ENCODE measurements around the gene DGKG.

Gene DGKG

DNA sequence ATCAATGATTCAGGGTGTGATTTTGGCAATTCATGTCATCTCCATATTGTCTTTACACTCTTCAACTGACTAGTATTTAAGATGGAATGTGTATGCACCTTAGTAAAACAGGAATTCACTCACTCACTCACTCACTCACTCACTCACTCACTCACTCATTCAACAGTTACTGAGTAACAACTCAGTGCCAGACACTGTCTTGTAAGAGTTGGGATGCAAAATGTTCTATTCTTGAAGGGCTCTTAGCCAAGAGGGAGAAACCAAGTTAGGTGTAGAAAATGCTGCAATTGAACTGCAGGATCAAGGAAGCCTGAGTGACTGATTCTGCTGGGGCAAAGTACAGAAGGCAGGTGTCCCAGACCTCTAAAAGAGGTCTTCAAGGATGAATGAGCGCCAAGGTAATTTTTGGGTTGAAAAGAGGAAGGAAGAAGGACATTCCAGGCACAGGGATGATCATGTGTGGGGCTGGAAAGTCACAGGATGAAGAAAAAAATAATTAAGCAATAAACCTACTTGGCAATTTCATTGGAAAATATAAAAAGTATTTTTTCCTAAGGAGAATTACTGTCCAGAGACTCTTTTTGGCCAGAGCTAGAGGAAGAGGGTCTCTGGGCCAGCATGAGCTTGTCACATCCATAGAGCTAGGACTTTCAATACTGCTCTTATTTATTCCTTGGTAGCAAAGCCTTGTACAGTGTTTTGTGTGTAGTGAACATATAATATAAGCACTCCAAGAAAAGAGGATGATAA is 194.2 kb downstream of the DGKG start:
- no peak for DNase-seq

DNA sequence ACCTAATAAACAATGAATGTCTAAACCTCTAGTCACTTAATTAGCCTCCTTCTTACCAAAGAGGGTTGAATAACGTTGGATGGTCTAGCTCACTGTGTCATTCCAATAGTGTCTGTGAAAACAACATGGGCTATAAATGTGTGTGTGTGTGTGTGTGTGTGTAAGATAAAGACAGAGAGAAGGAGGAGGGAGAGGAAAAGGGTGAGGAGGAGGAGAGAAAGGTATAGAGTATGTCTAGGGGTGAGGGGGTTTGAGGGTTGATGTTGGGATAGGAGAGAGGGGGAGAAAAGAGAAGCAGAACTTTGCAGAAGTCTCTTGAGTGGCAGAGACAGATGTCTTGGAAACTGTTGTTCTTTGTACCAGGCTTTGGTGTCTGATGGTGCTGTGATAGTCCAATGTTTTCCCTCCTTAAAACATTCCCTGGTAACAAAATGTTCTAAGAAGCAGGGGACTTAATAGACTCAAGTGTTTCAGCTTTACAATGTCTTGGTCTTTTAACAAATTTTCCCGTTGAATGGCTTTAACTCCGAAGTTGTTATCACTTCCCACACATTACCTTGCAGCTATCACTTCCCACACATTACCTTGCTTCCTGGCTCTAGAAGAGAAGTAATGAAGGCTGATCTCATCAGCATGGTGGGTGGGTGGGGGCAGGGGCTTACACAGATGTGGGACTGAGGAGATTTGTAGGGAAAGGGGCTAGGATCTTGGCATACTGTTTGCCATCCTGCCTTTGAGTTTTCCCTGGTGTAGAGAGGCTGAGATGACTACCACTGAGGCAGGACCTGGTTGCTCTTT is 195.3 kb downstream of the DGKG start:
- no peak for DNase-seq

DNA sequence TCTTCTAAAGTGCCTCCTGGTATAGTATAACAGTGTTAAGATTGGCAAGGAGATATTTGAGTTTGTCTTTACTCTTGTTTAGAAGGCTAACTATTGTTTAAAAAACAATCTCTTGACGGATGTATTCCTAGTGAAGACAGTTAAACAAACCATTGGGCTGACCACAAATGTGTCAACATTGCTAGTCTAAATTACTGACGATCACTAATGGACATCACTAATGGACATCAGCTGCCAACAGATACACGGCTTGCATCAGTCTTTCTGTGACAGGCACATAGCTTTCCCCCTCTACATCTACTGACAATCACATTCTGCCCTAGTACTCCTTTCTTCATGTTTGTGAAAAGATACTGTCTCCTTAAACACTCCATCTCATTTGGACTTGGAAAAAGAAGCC is 196.0 kb downstream of the DGKG start:
- no peak for DNase-seq

DNA sequence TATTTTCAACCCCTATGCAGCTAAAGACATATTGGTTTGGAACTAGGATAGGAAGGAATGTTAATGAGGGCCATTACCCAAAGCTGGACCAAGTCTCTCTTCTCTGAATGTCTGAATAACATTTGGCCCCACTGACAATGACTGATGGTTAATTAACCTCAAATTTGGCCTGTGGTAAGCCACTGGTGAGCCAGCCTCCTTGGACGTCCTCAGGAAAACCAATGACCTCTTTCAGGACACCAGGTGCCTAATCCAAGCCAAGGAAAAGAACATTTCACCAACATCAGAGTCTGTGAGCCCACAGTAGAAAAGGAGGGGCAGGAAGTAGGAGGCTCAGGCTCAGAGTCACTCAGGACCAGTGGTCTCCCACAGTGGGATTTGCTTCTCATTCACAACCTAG is 196.7 kb downstream of the DGKG start:
- no peak for DNase-seq

DNA sequence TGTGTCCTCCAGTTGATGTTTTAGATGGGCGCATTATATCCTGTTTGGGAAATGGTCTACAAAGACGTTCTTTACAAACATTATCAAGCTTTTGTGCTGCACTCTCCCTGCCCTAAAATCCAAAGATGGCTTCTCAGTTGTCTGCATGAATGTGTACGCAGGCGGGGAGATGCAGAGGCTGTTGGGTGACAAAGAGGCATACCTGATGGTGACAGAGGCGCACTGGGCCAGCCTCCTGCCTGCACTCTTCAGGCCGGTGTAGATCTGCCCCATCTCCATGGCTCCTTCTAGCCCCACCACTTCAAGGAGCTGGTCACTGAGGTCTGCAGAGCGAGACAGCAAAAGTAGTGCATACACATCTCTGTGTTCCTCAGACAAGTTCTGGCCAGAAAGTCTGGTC is 197.3 kb downstream of the DGKG start:
- DNase-seq = no peak

DNA sequence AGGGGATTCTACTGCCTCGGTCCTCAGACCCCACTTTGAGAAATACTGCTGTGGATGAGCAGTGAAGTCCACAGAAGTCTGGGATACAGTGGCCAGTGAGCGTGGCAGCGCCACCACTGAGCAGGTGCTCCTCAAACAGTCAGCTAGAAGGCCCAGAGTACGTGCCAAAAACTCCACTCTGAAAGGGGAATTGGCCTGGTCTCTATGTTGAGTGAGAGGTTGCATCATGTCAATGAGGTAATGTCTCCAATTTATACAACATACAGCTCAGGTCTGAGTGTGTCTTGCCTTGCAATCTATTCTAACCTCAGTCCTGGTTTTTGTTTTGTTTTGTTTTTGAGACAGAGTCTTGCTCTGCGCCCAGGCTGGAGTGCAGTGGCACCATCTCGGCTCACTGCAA is 199.8 kb downstream of the DGKG start:
- DNase-seq = no peak

DNA sequence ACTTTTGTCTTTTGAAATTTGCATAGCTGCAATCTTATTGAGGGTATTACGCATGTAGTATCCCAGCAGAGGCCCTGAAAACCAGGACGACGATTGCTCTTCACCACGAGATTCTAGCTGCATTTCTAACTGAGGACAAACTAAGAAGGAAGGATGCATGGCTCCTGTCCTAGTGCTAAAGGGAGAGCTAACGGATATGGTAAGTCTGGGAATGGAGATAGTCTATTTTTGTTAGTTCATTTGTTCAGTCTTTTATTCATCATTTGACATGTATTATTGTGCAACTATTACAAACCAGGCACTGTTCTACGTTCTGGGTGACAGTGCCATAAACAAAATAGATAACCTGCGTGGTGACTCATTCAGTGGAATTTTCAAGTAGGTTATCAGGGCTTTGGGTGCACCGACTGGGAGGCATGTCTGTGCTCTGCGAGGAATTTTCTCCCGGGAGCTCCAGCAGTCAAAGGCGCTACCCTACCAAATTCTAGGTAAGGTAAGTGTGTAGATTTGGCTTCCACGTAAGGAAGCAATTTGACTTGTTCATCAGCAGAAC is 201.3 kb downstream of the DGKG start:
- DNase-seq = no peak

DNA sequence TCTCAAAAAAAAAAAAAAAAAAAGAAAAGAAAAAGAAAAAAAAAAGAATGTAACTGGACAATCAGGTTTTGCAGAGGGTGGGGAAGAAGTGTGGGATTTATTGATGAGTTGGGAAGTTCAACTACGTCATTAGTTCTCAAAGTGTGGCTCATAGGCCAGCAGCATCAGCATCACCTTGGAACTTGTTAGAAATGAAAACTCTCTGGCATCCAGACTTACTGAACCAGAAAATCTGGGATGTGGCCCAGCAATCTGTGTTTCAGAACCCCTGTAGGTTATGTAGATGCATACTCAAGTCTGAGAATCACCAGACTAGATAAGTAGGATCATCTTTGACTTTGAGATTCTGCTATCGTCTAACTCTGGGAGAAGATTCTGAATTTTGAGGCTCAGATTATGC is 207.4 kb downstream of the DGKG start:
- no peak for DNase-seq

DNA sequence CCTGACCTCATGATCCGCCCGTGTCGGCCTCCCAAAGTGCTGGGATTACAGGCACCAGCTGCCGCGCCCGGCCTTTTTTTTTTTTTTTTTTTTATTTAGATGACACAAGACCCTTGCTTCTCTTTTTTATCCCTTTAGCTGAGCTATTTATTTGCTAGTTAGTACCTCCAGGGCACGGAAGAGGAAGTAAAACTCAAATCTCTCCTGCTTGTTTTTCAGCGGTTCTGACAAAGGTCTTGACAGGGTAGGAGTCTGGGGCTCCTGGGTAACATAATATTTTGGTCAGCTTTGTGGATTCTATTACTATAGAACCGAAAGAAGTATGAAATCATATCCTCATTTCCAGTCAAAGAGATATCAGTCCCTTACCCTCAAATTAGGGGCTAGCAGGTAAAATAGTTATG is 209.1 kb downstream of the DGKG start:
- DNase-seq = no peak

DNA sequence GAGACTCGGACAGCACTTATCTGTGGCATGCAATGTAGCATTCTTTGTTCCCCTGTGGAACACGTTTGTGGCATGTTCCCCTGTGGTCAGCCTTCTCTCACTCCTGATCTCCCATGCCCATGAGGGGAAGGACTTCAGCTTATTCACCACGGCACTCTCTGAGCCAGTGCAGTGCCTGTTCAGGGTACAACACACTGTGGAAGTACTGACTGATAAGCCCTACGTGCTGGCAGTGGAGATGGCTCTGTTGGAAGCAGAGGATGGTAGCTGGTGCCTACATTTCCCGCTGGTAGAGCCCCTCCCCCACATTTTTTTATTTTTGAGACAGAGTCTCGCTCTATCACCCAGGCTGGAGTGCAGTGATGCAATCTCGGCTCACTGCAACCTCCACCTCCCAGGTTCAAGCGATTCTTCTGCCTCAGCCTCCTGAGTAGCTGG is 209.7 kb downstream of the DGKG start:
- no peak for DNase-seq

DNA sequence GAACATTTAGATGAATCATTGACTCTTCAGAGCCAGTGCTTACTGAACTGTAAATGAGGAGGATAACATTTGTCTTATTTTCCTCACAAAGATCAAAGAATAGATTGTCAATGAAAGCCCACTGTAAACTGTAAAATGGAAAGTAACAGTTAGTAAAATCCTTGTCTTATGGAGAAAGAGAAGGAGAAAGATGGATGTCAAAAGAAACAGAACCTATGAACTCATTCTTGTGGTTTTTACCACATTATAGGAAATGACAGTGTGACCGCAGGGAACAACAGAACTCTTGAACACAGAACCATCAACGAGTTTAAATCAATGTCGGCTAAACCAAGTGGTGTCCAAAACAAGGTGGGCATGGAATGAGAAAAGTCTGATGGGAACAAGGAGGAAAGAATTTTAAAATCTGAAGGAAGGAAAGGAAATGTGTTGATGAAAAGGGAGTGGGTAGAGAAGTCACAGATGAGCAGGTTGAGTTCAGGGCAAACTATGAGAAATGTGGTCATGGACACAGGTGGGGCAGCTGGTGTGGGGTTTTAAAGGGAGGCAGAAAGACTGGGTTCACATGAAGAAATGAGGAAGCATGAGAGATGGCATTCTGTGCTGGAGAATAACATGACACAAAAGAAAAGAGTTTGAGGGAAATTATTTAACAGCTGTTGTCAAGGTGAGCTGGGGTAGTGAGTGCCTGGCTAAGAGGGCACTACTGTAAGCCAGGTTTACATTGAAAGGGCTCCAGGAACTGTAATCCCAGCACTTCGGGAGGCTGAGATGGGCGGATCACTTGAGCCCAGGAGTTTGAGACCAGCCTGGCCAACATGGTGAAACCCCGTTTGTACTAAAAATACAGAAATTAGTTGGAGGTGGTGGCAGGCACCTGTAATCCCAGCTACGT is 210.7 kb downstream of the DGKG start:
- DNase-seq = no peak

DNA sequence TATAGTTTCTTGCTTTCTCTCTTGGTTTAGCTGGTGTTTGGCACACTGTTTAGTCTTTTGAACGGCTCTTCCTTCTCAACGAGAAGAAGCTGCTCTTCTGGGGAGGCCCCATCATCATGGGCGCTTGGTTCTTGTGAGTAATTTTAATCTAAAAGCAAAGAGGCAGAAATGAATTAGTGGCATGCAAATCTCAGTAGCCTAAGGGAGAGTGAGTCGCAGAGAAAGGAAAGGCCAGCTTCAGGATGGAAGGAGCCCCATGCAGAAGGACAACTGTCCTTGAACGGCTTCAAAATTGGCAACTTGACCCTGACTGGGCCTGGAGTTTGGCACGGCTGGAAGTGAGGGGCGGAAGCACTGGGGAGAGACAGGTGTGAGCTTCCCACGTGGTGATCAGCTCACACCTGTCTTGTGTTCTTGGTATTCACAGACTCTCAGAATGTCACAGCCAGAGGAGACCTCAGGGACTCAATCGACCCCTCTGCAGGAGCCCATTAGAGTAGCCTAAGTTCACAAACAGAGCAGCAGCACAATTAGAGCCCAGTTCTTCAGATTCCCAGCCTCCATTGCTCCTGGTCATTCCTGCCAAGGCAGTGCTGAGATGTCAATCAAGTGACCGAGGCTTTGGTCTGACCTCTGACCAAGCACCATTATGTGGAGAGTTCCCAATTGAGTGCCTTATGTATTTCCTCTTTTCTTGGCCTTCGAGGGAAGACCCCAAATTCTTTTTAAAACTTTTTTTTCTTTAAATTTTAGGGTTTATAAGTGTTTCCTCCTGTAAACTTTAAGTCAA is 211.8 kb downstream of the DGKG start:
- DNase-seq = no peak

DNA sequence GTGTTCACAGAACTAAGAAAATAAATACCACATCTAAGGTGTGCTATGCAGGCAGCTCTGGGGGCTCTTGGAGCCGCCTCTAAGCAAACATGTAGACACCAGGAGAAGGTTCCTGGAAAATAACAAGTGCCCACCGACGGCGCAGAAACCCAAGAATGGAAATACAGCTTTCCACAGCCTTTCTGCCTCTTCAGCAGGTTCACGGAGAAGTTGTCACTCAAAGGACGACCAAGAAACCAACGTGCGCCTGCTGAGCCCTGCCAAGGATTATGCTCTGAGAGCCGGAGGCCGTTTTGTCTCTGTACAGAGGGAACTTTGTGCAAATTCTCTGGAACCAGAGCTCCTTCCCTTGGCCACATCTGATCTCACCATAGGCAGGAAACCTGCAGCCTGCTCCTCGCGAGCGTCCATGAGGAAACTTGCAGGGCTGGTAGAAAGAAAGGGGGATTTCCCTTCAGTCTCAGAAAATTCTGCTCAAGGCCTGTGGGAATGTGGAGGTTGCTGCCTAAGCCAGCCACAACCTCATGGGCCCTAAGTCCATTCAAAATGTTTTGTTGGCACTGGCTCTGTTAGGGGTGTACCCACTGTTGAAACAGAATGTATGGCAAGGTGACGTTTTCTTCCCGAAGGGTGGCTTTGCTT is 212.6 kb downstream of the DGKG start:
- DNase-seq = no peak

DNA sequence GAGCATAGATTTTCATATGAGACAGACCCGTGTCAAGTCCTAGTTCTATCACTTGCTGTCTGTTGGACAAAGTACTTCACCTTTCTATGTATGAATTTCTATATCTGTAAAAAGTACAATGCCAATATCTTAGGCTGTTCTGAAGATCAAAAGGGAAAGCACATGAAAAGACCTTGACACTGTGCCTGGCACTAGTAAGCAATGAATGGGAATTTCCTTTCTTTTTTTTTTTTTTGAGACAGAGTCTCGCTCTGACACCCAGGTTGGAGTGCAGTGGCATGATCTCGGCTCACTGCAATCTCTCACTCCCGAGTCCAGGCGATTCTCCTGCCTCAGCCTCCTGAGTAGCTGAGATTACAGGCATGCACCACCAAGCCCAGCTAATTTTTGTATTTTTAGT is 217.8 kb downstream of the DGKG start:
- no peak for DNase-seq

DNA sequence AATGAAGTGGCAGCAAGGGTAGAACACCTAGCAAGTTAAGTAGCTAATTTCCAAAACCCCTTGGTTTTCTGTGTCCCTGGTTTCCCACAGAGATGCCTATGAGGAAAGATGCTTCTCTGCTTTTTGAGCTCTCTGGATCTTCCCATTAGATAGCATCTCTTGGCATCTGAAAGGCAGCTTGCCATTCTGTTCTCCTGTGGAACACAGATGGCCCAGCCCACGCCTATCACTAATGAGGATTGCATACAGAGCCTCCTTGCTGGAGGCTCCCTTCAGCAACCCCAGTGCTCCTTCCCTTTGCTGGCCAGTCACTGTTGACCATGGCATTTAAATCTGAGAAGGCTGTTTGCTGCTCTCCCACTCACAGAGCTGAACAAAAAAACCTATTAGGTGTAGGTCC is 218.8 kb downstream of the DGKG start:
- peak; percentile 87 for DNase-seq

DNA sequence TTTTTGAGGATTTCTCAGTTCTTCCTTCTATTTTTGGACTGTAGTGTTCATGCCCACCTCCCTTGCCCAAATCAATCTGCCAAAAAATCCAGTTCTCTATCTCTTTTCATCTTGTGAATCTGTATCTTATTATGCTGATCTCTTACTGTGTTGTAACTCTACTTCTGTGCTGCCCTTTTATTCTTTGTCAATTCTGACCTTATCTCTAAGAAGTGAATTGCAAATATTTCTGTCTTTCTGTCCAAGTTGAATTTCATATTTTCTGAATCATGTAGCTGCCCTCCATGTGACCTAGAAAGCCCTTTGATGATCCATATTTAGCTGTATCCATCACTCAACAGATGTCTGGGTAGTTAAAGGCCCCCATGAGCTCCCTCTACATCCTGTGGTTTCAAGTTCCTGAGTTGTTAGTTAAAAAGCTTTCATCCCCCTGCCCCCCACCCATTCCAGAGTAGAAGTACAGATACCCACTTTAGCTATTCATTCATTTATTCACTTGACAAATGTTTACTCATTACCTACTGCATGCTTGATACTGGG is 219.6 kb downstream of the DGKG start:
- DNase-seq = peak; percentile 63

DNA sequence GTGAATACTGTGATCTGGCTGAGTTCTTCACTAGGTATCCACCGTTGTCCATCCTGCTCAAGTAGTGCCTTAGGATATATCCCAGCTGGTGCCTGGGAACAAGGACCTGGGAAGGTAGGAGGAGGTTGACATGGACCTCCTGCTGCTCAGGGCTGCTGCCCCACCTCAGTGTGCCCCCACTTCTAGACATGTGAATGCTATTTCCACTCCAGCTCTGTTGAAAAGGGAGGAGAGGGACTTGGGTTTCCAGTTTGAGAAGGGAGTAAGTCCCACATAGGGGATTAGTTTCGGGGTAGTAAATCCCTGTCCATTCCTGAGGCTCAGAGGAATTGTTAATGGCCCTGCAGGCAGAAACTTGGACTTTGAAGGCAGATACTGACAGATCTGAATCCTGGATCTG is 220.2 kb downstream of the DGKG start:
- no peak for DNase-seq

DNA sequence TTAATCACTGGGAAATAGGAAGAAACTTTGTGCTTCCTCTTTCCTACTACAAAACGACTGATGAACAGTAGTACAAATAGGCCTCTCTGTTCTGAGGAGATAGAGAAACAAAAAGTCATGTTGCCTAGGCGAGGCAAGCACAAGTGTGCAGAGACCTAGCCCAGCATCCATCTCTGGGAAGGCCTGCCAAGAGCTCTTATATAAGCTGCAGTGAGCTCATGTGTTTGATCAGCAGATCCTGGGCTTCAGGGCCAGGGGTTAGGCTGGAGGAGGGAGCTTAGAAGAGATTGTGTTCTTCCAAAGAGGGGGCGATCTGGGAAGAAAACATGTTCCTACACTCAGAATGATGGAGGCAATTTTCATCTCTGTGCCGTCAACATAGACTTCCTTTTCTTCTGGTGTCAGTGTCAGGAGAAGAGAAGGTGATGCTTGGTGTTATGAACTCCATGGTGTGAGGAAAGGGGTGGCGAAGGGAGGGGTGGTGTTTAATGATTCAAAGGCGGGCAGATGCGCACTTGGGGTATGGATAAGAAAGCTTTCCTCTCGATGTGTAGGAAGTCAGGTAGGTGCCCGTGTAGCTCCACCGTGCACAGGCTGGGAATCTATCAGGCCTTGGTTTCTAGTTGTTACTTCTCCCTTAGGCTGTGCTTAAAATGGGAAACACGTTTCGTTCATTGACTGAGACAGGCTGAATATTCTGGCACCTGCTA is 223.6 kb downstream of the DGKG start:
- no peak for DNase-seq

DNA sequence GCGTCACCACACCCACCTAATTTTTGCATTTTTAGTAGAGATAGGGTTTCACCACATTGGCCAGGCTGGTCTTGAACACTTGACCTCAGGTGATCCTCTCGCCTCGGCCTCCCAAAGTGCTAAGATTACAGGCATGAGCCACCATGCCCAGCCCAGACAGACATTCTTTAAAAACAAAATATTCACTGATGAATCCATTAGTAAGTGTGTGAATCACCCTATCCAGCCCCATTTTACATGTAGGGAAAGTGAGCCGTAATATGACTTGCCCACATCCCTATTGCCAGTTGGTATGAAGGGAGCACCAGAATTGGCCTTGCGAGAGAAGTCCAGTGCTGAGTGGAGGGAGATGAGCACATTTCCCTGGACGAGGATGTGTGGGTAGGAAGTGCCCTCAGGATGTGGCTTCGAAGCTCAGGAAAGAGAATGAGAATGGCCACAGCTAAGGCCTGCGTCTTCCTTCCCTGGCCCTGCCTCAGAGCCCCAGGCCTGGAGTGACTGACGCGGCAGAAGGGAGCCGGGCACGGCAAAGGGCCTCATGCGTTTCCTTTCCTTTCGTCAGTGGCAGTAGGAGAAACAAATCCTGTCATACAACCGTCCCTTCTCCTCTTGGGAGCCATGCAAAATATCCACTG is 224.9 kb downstream of the DGKG start:
- no peak for DNase-seq

DNA sequence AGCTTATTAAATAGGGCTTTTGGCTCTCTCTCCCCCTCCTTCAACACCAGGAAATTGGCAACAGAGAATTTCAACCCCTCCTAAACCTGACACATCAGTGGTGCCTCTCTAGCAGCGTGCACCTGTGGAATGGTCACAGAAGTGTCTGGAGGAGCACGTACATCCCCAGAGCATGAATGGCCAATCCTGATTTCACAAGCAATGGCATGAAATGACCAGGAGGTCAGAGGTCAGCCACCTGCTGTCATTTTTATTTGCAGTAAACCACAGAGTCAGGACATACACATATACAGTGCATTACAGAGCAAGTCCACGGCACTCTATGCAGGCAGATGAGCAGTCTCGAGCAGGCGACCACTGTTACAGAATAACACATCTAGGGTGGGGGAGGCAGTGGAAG is 228.1 kb downstream of the DGKG start:
- no peak for DNase-seq
